GM18909 (cell line): ENCODE data around the gene ZNF133.
"Not testable (repeated sequence)": the region's sequence is repeated elsewhere in the genome, so short reads cannot be mapped to it uniquely, and the experiment has no call there.

Source experiments
- ATAC-seq: cut with Tn5 transposase; IDR thresholded peaks from one replicate; pipeline ENCODE4 v1.9.1; 2021; ENCODE audit warnings: mild to moderate bottlenecking; ENCODE audit not compliant: unreplicated experiment, poor library complexity

ZNF133 gene

DNA sequence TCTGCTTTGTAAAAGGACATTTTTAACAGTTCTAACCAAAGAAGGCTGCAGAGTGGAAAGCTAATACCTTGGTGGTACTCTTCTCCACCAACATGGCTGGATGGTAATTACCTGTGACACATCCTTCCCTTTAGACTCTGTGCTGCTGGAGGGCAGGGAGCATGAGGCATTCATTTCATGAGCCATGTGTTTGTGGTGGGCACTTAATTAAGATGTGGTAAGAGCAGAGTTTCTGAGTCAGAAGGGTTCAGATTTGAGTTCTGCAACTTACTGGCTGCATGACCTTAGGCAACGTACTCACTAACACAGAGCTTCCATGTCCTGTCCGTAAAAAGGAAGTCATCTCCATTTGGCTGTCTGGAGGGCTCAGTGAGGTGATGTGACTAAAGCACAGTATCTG is 9.1 kb upstream of the ZNF133 start:
- no peak for ATAC-seq

DNA sequence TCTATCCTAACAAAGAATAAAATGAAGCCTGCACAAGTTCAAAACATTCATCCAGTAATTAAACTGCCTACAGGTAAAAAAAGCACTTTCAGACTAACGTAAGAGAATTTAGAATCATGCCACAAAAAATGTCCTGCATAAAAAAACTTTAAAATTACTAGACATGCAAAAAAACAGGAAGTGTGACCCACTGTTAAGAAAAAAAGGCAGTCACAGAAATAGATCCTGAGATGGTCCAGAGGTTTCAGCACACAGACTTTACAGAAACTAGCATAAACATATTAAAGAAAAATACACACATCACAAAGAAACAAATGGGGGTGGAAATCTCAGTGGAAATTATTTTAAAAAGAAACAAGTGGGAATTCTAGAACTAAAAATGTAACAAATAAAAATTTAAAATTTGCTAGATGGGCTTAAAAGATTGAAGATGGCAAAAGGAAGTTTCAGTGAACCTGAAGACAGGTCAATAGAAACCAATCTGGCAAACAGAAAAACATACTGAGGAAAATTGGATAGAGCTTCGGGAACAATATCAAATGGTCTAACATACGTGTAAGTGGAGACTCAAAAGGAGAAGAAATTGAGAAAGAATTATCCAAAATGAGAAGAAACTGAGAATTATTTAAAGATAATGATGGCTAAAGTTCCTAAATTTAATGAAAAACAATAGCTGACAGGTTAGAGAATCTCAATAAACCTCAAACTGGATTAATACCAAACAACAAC is 3.4 kb upstream of the ZNF133 start:
- no peak for ATAC-seq

DNA sequence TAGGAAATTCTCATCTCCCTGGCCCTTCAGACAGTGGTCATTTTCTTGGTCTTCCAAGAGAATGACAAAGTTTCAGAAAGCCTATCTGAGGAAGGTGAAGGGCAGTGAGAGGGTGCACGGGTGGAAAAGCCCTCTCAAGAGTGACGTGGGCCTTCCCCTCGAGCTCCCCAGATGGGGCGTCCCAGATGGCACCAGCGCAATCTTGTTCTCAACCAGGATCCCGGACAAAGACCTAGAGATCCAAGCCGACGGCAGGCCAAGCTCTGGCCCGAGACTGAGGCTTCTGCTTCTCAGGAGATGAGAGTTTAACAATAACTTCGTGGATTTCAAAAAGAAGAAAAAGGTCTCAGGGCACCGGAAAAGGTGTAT is 797 bp upstream of the ZNF133 start:
- ATAC-seq = no peak

DNA sequence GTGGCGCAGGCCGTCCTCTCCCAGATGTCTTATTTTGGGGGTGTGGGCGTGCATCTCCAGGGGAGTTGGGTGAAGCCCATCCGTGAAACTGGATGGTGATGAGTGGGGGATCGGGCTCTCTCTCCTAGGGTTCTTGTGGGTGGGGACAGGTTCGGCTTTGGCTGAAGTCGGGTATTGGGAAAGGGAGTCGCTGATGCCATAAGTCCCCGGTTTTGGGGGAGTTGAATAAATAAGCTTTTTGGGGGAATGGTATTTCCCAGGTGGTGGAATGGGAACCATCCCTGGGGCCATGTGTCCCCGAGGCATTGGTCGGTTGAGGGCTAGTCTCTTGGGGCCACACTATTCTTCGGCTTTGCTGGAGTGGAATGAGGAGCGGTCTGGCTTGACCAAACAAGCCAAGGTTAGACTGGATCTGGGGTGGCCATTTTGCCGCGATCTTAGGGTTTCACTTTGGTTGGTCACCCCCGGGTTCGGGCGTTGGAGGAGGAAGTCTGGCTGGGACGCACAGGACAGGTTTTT is 481 bp downstream of the ZNF133 start:
- ATAC-seq = no peak

DNA sequence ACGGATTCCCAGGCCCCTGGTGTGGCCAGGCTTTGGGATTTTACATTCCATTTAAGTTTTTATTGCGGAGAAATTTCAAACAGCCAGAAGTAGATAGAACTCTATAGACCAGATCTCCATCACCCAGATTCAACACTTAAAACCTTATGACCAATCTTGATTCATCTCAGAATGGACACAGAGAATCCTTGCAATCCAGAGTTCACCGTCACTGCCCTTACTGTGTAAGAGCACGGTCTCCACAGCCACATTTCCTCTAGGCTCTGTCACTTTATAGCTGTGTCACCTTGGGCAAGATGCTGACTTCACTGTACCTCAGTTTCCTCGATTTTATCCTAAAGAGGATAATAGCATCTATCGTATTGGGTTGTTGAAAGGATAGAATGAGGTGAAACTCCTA is 979 bp downstream of the ZNF133 start:
- ATAC-seq = no peak

DNA sequence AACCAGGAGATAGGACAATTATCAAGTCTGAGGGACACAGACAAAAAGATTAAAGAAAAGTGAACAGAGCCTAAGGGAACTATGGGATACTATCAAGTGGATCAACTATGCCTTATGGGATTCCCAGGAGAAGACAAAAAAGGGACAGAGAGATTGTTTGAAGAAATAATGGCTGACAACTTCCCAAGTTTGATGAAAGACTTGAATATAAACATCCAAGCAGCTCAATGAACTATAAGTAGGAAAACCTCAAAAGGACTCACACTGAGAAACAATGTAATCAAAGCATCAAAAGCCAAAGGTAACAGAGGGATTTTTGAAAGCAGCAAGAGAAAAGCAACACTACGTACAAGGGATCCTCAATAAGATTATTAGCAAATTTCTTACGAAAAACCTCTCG is 11.0 kb downstream of the ZNF133 start:
- ATAC-seq = no peak

DNA sequence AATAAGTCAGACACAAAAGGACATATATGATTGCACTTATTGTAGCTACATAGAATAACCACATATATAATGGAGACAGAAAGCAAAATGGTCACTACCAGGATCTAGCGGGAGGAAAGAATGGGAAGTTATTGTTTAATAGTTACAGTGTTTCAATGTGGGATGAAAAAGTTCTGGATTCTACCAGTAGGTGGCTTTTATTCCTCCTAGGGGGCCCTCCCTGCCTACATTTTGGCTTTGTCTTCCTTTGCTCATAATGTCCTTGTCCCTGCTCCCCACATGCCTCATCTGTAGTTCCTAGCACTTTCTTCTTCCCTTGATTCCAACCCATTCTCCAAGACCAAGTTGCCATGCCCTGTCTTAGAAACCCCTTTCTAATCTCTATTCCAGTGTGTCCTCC is 16.3 kb downstream of the ZNF133 start:
- no peak for ATAC-seq

DNA sequence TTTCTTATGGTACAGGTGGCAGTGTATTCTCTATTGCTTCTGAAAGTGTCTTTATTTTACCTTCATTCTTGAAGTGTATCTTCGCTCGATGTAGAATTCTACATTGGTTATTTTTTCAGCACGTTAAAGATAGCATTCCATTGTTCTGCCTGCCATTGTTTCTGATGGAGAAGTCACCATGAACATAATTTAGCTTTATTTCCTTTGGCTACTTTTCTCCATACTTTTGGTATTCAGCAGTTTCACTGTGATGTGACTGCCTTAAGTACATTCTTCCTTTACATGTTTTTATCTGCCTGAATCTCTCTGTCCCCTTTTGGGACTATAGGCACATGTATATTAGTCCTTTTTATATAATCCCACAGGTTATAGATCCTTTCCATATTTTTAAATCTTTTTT is 19.0 kb downstream of the ZNF133 start:
- no peak for ATAC-seq

DNA sequence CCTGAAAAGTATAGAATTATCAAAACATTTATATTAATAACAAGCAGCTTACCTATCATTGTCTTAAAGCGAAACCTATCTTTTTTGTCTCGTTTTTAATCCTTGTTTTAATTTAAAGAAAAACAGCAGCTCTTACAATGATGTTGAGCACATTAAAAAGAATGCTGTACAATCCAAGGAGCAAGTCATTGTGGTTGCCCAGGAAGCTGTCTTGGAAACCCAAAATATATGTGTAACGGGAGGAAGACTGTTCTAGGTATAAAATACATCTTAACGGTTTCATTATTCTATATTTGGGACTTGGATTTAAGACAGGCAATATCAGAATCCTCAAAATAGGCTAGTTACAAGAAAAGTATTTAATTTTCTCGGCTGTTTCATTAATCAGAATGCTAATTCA is 21.7 kb downstream of the ZNF133 start:
- no peak for ATAC-seq

DNA sequence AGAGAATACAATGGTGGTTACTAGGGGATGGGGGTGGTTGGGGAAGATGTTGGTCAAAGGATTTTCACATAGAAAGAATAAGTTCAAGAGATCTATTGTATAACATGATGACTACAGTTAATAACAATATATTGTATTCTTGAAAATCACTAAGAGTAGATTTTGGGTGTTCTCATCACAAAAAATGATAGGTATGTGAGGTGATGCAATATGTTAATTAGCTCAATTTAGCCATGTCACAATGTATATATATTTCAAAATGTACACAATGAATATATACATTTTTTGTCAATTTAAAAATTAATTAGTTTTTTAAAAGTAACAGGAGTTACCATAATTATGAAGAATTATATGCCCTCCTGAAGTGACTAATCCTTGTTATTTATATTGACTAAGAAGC is 22.3 kb downstream of the ZNF133 start:
- no peak for ATAC-seq

DNA sequence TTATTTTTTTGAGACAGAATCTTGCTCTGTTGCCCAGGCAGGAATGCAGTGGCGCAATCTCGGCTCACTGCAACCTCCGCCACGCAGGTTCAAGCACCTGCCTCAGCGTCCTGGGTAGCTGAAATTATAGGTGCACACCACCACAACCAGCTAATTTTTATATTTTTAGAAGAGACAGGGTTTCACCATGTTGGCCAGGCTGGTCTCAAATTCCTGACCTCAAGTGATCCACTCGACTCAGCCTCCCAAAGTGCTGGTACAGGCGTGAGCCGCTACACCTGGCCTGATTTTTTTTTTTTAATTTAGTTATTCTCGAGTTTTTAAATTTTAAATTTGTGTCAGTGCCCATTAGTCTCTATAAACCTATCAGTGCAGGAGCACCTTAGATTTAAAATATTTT is 24.4 kb downstream of the ZNF133 start:
- no peak for ATAC-seq

DNA sequence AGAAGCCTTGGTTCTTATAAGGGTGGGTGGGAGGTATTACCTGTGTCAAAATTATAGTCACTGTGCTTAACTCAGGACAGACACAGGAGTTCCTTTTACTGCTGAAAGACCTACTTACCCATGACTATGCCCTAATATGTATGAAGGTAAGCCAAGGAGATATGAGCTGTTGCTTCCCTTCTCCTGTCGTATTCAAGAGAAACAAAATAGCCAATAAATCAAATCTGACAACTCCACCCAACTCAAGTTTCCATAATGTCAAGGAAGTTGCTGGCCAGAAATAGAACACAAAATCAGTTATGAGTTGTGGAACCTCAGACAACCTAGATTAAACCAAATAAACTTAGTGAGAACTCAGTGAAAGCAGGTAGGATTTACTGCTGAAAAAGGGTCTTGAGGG is 25.1 kb downstream of the ZNF133 start:
- no peak for ATAC-seq

DNA sequence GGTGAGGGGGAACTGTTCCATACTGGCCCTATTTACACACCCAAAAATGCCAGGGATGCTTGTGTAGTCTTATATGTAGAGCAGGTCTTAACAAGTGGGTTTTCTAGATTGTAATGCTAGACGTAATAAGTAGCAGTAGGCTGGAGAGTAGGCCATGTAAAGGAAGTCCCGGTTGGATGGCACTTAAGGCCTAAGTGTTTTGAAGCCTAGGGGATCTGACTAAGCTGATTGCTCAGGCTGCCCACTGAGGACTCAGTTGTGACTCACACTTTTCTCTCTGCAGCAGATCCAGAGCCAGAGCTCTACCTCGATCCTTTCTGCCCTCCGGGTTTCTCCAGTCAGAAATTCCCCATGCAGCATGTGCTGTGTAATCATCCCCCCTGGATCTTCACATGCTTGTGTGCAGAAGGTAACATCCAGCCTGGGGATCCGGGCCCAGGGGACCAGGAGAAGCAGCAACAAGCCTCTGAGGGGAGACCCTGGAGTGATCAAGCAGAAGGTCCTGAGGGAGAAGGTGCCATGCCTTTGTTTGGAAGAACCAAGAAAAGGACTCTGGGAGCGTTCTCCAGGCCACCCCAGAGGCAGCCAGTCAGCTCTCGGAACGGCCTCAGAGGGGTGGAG is 26.6 kb downstream of the ZNF133 start:
- ATAC-seq = no peak

DNA sequence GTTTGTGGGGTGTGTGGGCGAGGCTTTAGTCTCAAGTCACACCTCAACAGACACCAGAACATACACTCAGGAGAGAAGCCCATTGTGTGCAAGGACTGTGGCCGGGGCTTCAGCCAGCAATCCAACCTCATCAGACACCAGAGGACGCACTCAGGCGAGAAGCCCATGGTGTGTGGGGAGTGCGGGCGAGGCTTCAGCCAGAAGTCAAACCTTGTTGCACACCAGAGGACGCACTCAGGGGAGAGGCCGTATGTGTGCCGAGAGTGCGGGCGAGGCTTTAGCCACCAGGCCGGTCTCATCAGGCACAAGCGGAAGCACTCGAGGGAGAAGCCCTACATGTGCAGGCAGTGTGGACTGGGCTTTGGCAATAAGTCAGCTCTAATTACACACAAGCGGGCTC is 27.8 kb downstream of the ZNF133 start:
- ATAC-seq = no peak

DNA sequence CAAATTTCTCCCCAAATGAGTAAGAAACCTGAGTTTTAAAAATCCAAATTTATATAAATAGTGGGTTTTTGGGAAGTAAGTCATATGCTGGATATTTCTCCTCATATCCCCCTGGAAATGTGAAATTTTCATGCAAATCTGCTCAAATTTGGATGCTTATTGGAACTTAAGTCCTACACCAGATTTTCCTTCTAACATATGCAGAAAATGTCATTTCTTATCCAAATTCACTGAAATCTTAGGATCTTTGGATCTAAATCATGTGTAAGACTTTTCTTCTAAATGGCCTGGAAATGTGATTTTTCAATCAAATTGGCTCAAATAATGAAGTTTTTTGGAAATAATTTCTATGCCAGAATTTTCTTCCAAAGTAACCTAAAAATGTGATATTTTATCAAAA is 33.0 kb downstream of the ZNF133 start:
- ATAC-seq = no peak

DNA sequence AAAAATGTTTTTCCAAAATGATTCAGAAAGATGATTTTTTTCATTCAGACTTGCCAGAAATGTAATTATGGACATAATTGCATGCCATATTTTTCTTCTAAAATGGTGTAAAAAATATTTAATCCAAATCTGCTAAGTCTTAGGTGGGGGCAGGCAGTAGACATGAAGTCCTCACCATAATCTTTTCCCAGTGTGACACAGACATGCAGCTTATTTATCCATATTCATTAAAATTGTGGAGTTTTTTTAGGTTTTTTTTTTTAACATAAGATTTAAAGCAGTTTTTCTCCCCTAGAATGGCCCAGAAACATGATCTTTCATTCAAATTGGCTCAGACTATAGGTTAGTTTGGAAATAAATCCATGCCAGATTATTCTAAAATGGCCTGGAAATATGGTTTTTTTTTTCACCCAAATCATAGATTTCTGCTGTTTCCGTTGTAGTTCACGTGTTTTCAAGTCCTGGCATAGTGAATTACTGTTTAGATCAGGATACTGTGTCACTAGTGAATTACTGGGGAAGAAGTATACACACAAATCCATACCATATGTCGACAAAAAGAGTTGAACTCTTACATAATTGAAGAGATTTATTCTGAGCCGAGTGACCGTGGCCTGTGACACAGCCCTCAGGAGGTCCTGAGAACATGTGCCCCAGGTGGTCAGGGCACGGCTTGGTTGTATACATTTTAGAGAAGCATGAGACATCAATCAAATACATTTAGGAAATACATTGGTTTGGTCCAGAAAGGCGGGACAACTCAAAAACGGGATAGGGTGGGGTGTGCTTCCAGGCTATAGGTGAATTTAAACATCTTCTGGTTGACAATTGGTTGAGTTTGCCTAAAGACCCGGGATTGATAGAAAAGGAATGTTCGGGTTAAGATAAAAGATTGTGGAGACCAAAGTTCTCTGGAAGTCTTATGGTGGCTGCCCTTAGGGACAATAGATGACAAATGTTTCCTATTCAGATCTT is 33.9 kb downstream of the ZNF133 start:
- ATAC-seq = no peak

DNA sequence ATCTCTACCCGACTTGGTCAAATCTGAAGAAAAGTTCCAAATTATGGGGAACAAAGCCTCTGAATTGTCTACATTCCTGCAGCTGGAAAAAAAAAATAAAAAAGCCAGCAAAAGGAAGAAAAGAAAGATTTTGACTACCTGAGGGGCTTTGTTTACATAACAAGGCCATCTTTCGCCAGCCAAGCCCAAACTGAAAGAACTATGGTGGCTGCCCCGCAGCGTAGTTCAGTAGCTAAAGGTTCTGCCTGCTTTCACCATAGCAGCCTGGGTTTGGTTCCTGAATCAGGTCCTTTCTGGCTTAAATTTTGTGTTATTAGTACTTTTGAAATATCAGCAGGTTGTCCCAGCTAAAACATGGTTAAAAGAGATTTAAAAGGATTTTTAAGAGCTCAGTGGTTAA is 35.4 kb downstream of the ZNF133 start:
- ATAC-seq = no peak

DNA sequence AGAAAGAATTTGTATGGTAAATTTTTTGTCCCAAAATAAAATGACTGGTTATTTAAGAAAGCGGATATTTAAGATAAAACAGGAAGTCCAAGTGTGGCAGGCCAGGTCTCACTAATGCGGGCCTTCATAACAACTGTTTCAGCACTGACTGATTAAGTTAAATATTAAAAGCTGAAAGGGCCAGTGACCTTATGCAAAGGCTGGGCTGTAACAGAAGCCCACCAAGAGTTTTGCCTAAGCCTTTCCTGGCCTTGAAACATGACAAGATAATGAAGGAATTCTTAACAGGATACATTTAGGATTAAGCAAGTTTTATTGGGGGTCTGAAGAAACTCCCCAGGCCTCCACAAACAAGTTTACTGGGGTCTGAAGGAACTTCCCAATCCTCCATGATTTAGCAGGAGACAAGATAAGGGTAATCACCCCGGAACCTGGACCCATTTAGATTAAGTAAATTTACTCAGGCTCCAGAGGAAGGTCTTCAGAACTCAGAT is 36.3 kb downstream of the ZNF133 start:
- ATAC-seq = no peak

DNA sequence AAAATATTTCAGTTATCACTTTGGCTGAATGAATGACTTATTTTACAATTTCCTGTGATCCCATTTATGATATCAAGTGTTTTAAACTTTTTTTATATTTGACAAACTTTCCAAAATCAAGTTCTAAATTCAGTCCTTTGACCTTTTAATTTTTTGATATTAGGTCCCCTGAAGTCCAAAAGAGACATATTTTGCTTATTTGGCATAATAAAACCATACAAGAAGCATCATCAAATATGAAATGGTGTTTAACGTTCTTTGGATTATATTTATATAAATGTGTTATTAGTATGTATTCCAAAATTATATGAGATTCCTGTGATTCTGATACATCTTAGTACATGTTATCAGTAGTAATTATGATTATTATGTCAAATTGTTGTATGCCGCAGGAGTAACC is 38.7 kb downstream of the ZNF133 start:
- ATAC-seq = no peak

DNA sequence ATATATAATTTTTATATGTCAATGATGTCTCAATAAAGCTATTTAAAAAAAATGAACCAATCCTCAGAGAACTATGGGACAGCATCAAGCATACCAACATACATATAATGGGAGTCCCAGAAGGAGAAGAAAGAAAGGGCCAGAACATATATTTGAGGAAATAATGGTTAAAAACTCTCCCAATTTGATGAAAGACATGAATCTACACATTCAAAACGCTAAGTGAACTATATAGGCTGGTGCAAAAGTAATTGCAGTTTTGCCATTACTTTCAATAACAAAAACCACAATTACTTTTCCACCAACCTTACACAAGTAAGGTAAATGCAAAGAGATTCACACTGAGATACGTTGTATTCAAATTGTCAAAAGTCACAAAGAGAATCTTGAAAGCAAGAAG is 43.4 kb downstream of the ZNF133 start:
- no peak for ATAC-seq

DNA sequence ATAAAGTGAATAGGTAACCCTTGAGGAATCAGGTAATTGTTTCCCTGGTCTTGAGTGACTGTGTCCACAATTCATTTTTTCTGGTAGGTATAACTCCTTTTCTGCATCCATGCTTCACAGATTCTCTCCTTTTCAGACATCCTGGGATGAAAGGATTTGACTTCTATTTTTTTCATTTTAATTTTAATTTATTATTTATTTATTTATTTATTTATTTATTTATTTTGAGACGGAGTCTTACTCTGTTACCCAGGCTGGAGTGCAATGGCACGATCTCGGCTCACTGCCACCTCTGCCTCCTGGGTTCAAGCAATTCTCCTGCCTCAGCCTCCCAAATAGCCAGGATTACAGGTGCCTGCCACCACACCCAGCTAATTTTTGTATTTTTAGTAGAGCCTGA is 61.4 kb downstream of the ZNF133 start:
- ATAC-seq = not testable (repeated sequence)
